ENCODE data around the gene HIVEP1. TPM values are rescaled to one million over a fixed set of nuclear protein-coding genes. Genes with fewer than 3 reads are reported as not detected.

The HIVEP1 gene
- total RNA-seq, 2 experiments from 2014 or later = 22.1 to 22.6 TPM

DNA sequence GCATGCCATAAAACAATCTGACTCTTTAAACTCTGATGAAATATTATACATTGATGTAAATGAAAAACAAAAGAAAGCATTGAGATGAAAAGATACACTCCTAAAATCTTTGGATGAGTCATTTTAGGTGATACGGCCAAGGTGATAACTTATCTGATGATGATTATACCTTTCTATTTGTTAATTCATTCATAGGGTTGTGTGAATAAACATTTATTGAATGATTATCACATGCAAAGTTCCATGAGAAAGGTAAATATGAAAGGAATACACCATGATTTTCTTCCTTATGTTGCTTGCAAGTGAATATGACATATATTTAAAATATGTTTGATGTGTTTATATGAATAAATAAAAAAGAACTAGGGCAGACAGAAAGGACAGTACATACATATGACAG lies 15.4 kb upstream of the HIVEP1 start:
- H3K4me2 ChIP-seq (ENCODE audit: low read length) = no peak overlapping the region
- ChIA-PET POLR2A (no interaction called here), CTCF (ENCODE audit: unreplicated experiment) (no interaction called here)
- no peaks in the 10 kb centered on the region for H3K4me1 ChIP-seq (ENCODE audit: insufficient read depth, low read length, poor library complexity, severe bottlenecking)
- TF ChIP-seq, protein P1, sequence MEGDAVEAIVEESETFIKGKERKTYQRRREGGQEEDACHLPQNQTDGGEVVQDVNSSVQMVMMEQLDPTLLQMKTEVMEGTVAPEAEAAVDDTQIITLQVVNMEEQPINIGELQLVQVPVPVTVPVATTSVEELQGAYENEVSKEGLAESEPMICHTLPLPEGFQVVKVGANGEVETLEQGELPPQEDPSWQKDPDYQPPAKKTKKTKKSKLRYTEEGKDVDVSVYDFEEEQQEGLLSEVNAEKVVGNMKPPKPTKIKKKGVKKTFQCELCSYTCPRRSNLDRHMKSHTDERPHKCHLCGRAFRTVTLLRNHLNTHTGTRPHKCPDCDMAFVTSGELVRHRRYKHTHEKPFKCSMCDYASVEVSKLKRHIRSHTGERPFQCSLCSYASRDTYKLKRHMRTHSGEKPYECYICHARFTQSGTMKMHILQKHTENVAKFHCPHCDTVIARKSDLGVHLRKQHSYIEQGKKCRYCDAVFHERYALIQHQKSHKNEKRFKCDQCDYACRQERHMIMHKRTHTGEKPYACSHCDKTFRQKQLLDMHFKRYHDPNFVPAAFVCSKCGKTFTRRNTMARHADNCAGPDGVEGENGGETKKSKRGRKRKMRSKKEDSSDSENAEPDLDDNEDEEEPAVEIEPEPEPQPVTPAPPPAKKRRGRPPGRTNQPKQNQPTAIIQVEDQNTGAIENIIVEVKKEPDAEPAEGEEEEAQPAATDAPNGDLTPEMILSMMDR (conservative IDR thresholded peaks at IDR 0.05; ENCODE audit: low read length) = no peak
- no peak for TF ChIP-seq EZH2phosphoT487 (IDR thresholded peaks at IDR 0.05; ENCODE audit: borderline replicate concordance, low read depth, low read length)
- no peak overlapping the region for H3K27ac ChIP-seq (ENCODE audit: low read depth, low read length, poor library complexity, severe bottlenecking)
- intact Hi-C loops (cut with micrococcal nuclease; ENCODE audit: unreplicated experiment) = no loop called here
- no peaks in the 10 kb centered on the region for H3K79me2 ChIP-seq (ENCODE audit: insufficient read depth, low read depth, low read length)
- no peak for DNase-seq (ENCODE audit: low spot score)
- BruUV-seq (replicated peaks) = no TSS peak
- H2AFZ ChIP-seq (ENCODE audit: low read length) = no peak overlapping the region
- H3K36me3 ChIP-seq (ENCODE audit: insufficient read depth, low read length) = no peaks in the 10 kb centered on the region
- no peaks in the 10 kb centered on the region for H4K20me1 ChIP-seq (ENCODE audit: insufficient read depth, low read length)
- H3K4me3 ChIP-seq (ENCODE audit: low read depth, low read length, poor library complexity, severe bottlenecking) = no peak overlapping the region
- no peaks in the 10 kb centered on the region for H3K9me2 ChIP-seq (ENCODE audit: insufficient read depth, low read length)
- no peaks in the 10 kb centered on the region for H3K9me3 ChIP-seq (ENCODE audit: low read length)

- ChIA-PET POLR2A (interaction anchor here (1.0 kb wide), 1 partner anchor 39 kb away, joined by 3 read pairs; no protein-coding TSS in a partner anchor), CTCF (ENCODE audit: unreplicated experiment) (interaction anchor here (0.6 kb wide), 1 partner anchor 31 kb away, joined by 6 read pairs; no protein-coding TSS in a partner anchor)
- Histone ChIP-seq H3K27ac (ENCODE audit: low read depth, low read length, poor library complexity, severe bottlenecking) (no peak overlapping the region), H3K36me3 (ENCODE audit: insufficient read depth, low read length) (no peaks in the 10 kb centered on the region), H3K79me2 (ENCODE audit: insufficient read depth, low read depth, low read length) (no peaks in the 10 kb centered on the region), H3K9me2 (ENCODE audit: insufficient read depth, low read length) (no peaks in the 10 kb centered on the region), H2AFZ (ENCODE audit: low read length) (no peak overlapping the region), H3K4me3 (ENCODE audit: low read depth, low read length, poor library complexity, severe bottlenecking) (no peak overlapping the region), H3K4me1 (ENCODE audit: insufficient read depth, low read length, poor library complexity, severe bottlenecking) (no peaks in the 10 kb centered on the region), H4K20me1 (ENCODE audit: insufficient read depth, low read length) (no peaks in the 10 kb centered on the region), H3K4me2 (ENCODE audit: low read length) (no peak overlapping the region), H3K9me3 (ENCODE audit: low read length) (no peaks in the 10 kb centered on the region)
- no TSS peak for BruUV-seq (replicated peaks)
- intact Hi-C loops (cut with micrococcal nuclease; ENCODE audit: unreplicated experiment) = no loop called here
- no peak for DNase-seq (ENCODE audit: low spot score)
- TF ChIP-seq, protein P1 (conservative IDR thresholded peaks at IDR 0.05; ENCODE audit: low read length) = no peak
- TF ChIP-seq EZH2phosphoT487 (IDR thresholded peaks at IDR 0.05; ENCODE audit: borderline replicate concordance, low read depth, low read length) = no peak
These were observed 12.9 kb upstream of the HIVEP1 start for GRCh38 chr6:11999246-11999645.

DNA sequence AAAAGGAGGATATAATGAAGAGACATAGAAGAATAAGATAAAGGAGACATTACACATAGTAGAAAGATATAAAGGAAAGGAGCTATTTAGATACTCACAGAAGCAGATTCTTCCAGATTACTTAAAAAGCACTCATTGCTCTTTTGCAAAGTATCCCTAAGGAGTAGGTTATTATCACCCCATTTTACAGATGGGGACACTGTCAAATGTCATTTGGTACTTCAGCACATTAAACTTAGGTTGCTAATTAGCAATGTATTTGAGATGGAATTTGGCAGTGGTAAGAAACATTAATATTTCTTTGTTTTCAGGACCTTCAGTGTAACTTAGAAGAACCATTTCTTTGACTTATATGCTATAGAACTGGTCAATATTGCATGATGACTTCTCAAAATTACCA lies 11.9 kb upstream of the HIVEP1 start:
- intact Hi-C loops (cut with micrococcal nuclease; ENCODE audit: unreplicated experiment) = loop anchor here (10.0 kb wide), 1 partner anchor 605 kb away; no protein-coding TSS in a partner anchor
- ChIA-PET POLR2A (interaction anchor here (1.0 kb wide), 1 partner anchor 40 kb away, joined by 3 read pairs; no protein-coding TSS in a partner anchor), CTCF (ENCODE audit: unreplicated experiment) (no interaction called here)
- no peaks in the 10 kb centered on the region for H3K36me3 ChIP-seq (ENCODE audit: insufficient read depth, low read length)
- H4K20me1 ChIP-seq (ENCODE audit: insufficient read depth, low read length) = no peaks in the 10 kb centered on the region
- no peak overlapping the region for H3K27ac ChIP-seq (ENCODE audit: low read depth, low read length, poor library complexity, severe bottlenecking)
- H3K79me2 ChIP-seq (ENCODE audit: insufficient read depth, low read depth, low read length) = no peaks in the 10 kb centered on the region
- H3K9me3 ChIP-seq (ENCODE audit: low read length) = no peaks in the 10 kb centered on the region
- H3K9me2 ChIP-seq (ENCODE audit: insufficient read depth, low read length) = no peaks in the 10 kb centered on the region
- no peak overlapping the region for H3K4me2 ChIP-seq (ENCODE audit: low read length)
- H3K4me1 ChIP-seq (ENCODE audit: insufficient read depth, low read length, poor library complexity, severe bottlenecking) = no peaks in the 10 kb centered on the region
- no peak for DNase-seq (ENCODE audit: low spot score)
- no TSS peak for BruUV-seq (replicated peaks)
- no peak overlapping the region for H3K4me3 ChIP-seq (ENCODE audit: low read depth, low read length, poor library complexity, severe bottlenecking)
- TF ChIP-seq EZH2phosphoT487 (IDR thresholded peaks at IDR 0.05; ENCODE audit: borderline replicate concordance, low read depth, low read length) = no peak
- TF ChIP-seq, protein P1 (conservative IDR thresholded peaks at IDR 0.05; ENCODE audit: low read length) = no peak
- no peak overlapping the region for H2AFZ ChIP-seq (ENCODE audit: low read length)
